Ascending aorta (tissue), 2 donors: ENCODE data around the gene KIDINS220. TPM values are rescaled to one million over a fixed set of nuclear protein-coding genes. Genes with fewer than 3 reads are reported as not detected.

Experiments
- DNase-seq, 2 donors: peaks; one replicate each; pipeline ENCODE4 v3.0.0-alpha.2; 2019; ENCODE audit warnings: low spot score in 2 of 2
- H3K27ac ChIP-seq, 2 donors: fragments of 200-600 bp; sonication (generic); one replicate each; pipeline ENCODE4 v1.5.1; 2016 to 2017; ENCODE audit warnings: mild to moderate bottlenecking in 1 of 2
- H3K27me3 ChIP-seq: fragments of 200-600 bp; sonication (generic); one replicate; pipeline ENCODE4 v1.5.1; 2017
- H3K36me3 ChIP-seq, 2 donors: fragments of 200-600 bp; sonication (generic); one replicate each; pipeline ENCODE4 v1.5.1; 2016
- H3K4me1 ChIP-seq, 2 donors: fragments of 200-600 bp; sonication (generic); one replicate each; pipeline ENCODE4 v1.5.1; 2016 to 2017; ENCODE audit warnings: mild to moderate bottlenecking in 1 of 2
- H3K4me3 ChIP-seq, 2 donors: fragments of 200-600 bp; sonication (generic); one replicate each; pipeline ENCODE4 v1.5.1; 2016 to 2017; ENCODE audit warnings: mild to moderate bottlenecking in 1 of 2
- H3K9me3 ChIP-seq, 2 donors: fragments of 200-600 bp; sonication (generic); one replicate each; pipeline ENCODE4 v1.5.1; 2016
- intact Hi-C: fragments of 100-400 bp; cut with DNase I; formaldehyde crosslinking; loops from one replicate; pipeline ENCODE4 v1.15.1; 2023
- total RNA-seq: library from RNA; depleted of rRNA; stranded (reverse); fragments of >200 nt; gene quantifications from one replicate; pipeline ENCODE4 v1.1.0, GENCODE V29; 2016
- TF ChIP-seq, protein P1 (sequence below), 3 experiments: fragments of 200-600 bp in 2 of 3; fragments of 450-650 bp in 1 of 3; sonication (generic) in 2 of 3; IDR thresholded peaks; one replicate each; pipeline ENCODE4 v1.5.1; 2016 to 2019; ENCODE audit warnings: antibody characterized with exemption in 3 of 3, mild to moderate bottlenecking in 1 of 3, moderate library complexity in 1 of 3

KIDINS220 gene
- total RNA-seq, 1 donor from 2014 or later = 59.1 TPM

DNA sequence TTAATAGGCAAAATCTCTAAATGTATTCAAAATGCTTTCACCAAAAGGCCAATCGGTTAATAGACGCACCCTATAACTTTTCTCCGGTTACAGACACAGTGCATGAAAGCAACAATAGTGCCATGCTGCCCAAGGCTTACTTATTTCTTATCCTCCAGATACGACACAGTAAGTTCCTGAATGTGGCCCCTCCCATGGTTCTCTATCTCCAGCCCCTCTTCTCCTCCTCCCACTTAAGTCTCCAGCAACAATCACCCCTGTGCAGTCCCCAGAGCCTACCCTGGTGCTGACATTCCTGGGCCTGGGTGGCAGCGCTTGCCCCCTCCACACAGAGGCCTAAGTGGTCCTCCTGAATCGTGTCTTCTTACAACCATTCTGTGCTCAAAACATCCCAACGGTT is 3.6 kb downstream of the KIDINS220 start:
- intact Hi-C loops = no loop called here
- TF ChIP-seq, protein P1, sequence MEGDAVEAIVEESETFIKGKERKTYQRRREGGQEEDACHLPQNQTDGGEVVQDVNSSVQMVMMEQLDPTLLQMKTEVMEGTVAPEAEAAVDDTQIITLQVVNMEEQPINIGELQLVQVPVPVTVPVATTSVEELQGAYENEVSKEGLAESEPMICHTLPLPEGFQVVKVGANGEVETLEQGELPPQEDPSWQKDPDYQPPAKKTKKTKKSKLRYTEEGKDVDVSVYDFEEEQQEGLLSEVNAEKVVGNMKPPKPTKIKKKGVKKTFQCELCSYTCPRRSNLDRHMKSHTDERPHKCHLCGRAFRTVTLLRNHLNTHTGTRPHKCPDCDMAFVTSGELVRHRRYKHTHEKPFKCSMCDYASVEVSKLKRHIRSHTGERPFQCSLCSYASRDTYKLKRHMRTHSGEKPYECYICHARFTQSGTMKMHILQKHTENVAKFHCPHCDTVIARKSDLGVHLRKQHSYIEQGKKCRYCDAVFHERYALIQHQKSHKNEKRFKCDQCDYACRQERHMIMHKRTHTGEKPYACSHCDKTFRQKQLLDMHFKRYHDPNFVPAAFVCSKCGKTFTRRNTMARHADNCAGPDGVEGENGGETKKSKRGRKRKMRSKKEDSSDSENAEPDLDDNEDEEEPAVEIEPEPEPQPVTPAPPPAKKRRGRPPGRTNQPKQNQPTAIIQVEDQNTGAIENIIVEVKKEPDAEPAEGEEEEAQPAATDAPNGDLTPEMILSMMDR (IDR thresholded peaks at IDR 0.05) = no peak

DNA sequence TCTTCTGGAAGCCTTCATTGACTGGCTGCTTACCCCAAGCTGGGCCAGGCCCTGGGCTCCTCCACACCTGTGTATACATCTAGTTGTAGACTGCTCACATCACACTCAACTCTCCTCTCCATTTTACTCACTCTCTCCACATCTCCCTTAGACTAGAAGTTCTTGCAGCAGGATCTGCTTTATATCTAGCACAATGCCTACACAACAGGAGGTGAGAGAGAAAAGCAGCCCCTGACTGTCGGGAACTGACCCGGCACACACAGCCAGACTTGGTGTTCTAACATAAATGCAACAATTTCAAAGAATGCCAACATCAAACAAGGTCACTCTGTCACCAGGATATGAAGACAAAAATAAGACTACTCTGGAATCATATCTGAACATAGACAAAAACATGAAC is 5.9 kb downstream of the KIDINS220 start:
- no peak overlapping the region for H3K4me3 ChIP-seq
- H3K36me3 ChIP-seq = peaks cover 0 to 3% of the 10 kb centered on the region in 2 donors
- DNase-seq = no peak
- intact Hi-C loops = no loop called here
- no peak overlapping the region for H3K27ac ChIP-seq
- peaks cover 8 to 25% of the 10 kb centered on the region in 2 donors for H3K4me1 ChIP-seq
- H3K27me3 ChIP-seq = no peaks in the 10 kb centered on the region
- TF ChIP-seq, protein P1 (IDR thresholded peaks at IDR 0.05) = no peak
- no peaks in the 10 kb centered on the region for H3K9me3 ChIP-seq

More for the DNA sequence above, 3.6 kb downstream of the KIDINS220 start:
- H3K27ac ChIP-seq = no peak overlapping the region
- H3K4me1 ChIP-seq = peaks cover 8 to 25% of the 10 kb centered on the region in 2 donors
- no peaks in the 10 kb centered on the region for H3K9me3 ChIP-seq
- no peak for DNase-seq
- no peaks in the 10 kb centered on the region for H3K27me3 ChIP-seq
- H3K36me3 ChIP-seq = no peaks in the 10 kb centered on the region
- no peak overlapping the region for H3K4me3 ChIP-seq

DNA sequence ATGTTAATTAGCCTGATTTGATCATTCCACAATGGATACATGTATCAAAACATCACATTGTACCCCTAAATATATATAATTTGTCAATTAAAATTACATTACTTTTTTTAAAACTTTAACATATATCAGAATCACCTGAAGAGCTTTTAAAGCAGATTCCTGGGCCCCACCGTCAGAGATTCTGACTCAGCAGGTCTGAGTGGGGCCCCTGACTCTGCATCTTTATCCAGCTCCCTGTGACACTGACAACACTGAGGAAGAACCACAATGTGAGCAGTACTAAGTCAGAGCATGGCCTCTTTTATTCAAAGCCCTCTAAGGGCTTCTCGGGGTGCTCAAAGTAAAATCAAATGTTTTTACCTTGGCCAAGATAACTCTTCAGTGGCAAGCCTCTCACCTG is 9.7 kb downstream of the KIDINS220 start:
- TF ChIP-seq, protein P1 (IDR thresholded peaks at IDR 0.05) = no peak
- no peak for DNase-seq
- Histone ChIP-seq H3K9me3 (no peaks in the 10 kb centered on the region), H3K4me3 (no peak overlapping the region), H3K27me3 (no peaks in the 10 kb centered on the region), H3K36me3 (peaks cover 14 to 28% of the 10 kb centered on the region in 2 donors), H3K27ac (no peak overlapping the region), H3K4me1 (peaks cover 0 to 7% of the 10 kb centered on the region in 2 donors)
- intact Hi-C loops = no loop called here

DNA sequence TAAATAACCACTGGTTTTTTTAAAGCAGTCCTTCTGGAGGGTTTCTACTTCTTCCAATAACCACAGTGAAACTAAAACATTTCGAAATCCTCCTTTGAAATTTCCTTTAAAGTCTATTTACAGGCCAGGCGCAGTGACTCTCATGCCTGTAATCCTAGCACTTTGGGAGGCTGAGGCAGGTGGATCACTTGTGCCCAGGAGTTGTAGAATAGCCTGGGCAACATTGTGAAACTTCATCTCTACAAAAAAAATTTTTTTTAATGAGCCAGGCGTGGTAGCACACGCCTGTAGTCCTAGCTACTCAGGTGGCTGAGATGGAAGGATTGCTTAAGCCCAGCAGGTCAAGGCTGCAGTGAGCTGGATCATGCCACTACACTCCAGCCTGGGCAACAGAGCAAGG is 15.2 kb downstream of the KIDINS220 start:
- intact Hi-C loops = loop anchor here (1.0 to 2.0 kb wide), 2 partner anchors 15 to 143 kb away; partner anchors contain the start of gene KIDINS220
- Histone ChIP-seq H3K9me3 (no peaks in the 10 kb centered on the region), H3K4me3 (peak overlapping the region; percentile 5 to 45), H3K36me3 (peaks cover 14 to 41% of the 10 kb centered on the region in 2 donors), H3K27me3 (no peaks in the 10 kb centered on the region), H3K4me1 (peaks cover 0 to 10% of the 10 kb centered on the region in 2 donors), H3K27ac (peak overlapping the region; percentile 75 to 88)
- TF ChIP-seq, protein P1 (IDR thresholded peaks at IDR 0.05) = no peak
- no peak for DNase-seq

DNA sequence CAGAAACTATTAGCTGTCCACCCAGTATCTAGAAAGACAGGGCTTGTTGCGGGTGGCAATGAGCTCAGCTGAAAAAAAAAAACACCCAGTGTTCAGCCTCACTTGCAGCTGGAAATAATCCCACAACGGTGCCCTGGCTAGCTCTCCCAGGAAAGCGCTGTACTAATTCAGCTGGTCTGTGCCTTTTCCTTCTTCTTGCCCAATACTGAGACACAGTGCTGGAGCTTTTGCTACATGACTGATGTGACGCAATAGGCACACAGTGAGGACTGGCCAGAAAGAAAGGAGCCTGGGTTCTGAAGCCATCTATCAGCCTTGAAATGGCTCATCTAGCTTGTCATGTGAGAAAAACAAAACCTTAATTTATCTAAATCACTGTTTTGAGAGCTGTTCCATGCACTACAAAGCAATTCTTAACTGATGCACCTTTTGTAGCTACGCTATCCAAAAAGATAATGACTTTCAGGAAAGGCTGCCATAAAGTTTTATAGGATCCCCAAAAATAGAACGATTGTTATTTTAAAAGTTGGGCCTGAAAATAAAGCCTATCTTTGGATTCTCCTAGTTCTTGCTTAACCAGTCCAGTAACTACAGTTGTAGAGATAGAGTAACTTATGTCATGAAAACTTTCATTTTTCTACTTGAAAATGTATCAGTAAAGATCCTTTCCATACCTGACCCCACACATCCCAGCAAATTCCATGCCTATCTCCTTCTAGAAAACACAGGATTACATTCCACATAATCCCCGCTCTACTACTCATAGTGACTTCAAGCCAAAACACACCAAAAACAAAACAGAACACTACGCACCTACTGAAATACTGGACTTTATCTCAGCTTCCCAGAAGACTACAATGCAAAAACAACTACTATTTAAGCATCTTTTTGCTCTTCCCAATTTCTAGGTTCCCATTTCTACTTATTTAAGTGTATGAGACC is 15.9 kb downstream of the KIDINS220 start:
- TF ChIP-seq, protein P1 (IDR thresholded peaks at IDR 0.05) = no peak
- no peaks in the 10 kb centered on the region for H3K9me3 ChIP-seq
- peak; percentile 48 to 86 for DNase-seq
- peak overlapping the region; percentile 75 to 88 for H3K27ac ChIP-seq
- peak overlapping the region; percentile 5 to 45 for H3K4me3 ChIP-seq
- intact Hi-C loops = loop anchor here (1.0 to 2.0 kb wide), 2 partner anchors 16 to 143 kb away; partner anchors contain the start of gene KIDINS220
- peaks cover 0 to 10% of the 10 kb centered on the region in 2 donors for H3K4me1 ChIP-seq
- no peaks in the 10 kb centered on the region for H3K27me3 ChIP-seq
- H3K36me3 ChIP-seq = peaks cover 14 to 43% of the 10 kb centered on the region in 2 donors
